ENCODE data around the gene STK38L. TPM values are rescaled to one million over a fixed set of nuclear protein-coding genes. Genes with fewer than 3 reads are reported as not detected.

Gene STK38L
- 100 to 1,000 TPM in 1 of 4 donors, 10 to 100 TPM in 3; 64.6 to 102 (median 82.4) TPM for total RNA-seq

- Histone ChIP-seq H3K27ac (replicated peaks in 1 of 4) (peak within 1 kb of the TSS; percentile 88 to 94 (median 94)), H3K27me3 (no peaks in the 10 kb centered on the region), H3K9me3 (no peaks in the 10 kb centered on the region), H3K4me3 (peak within 1 kb of the TSS; percentile 78 to 91 (median 80)), H3K4me1 (peaks cover 14 to 43% (median 36%) of the 10 kb centered on the region in 4 donors), H3K36me3 (no peaks in the 10 kb centered on the region)
- peak; percentile 99 for DNase-seq (ENCODE audit: extremely low spot score)
- 11% methylated on average over 31 of the region's 69 CpGs for WGBS
- intact Hi-C loops (cut with DNase I): loop anchor here (2.0 to 10.0 kb wide), 3 partner anchors 47 to 99 kb away; no protein-coding TSS in a partner anchor
- TF ChIP-seq EP300 (IDR thresholded peaks at IDR 0.05): peak; percentile 22
- peak; percentile 36 to 42 (median 39) for TF ChIP-seq CTCF (IDR thresholded peaks at IDR 0.05)
- peak; percentile 92 for TF ChIP-seq POLR2A (IDR thresholded peaks at IDR 0.05; ENCODE audit: low read depth)
- peak; percentile 91 to 97 for TF ChIP-seq POLR2AphosphoS5 (IDR thresholded peaks at IDR 0.05)
Observed at GRCh38 chr12:27243804-27244688, at the start of gene STK38L. TSS of gene STK38L (plus strand) at chr12:27244286. CDS start at chr12:27297721, 53,435 bp downstream.

GRCh38 chr12:27194644-27195043 is 49.4 kb upstream of the STK38L start:
- Histone ChIP-seq H3K27me3 (no peaks in the 10 kb centered on the region), H3K27ac (replicated peaks in 1 of 4) (peak overlapping the region; percentile 85 to 88 (median 86)), H3K4me1 (peaks cover 35 to 90% (median 80%) of the 10 kb centered on the region in 4 donors), H3K4me3 (no peak overlapping the region), H3K9me3 (no peaks in the 10 kb centered on the region), H3K36me3 (no peaks in the 10 kb centered on the region)
- intact Hi-C loops (cut with DNase I): loop anchor here (5.0 kb wide), 1 partner anchor 48 kb away; the partner anchor contains the start of gene STK38L
- TF ChIP-seq CTCF (IDR thresholded peaks at IDR 0.05) (no peak), EP300 (IDR thresholded peaks at IDR 0.05) (peak; percentile 58), POLR2AphosphoS5 (IDR thresholded peaks at IDR 0.05) (peak; percentile 65 to 82), POLR2A (IDR thresholded peaks at IDR 0.05; ENCODE audit: low read depth) (no peak)
- DNase-seq (ENCODE audit: extremely low spot score): no peak
- 34% methylated on average over 2 of the region's 2 CpGs for WGBS

GRCh38 chr12:27198036-27198435 is 46.0 kb upstream of the STK38L start:
- no peaks in the 10 kb centered on the region for H3K9me3 ChIP-seq
- intact Hi-C loops (cut with DNase I): loop anchor here (5.0 kb wide), 1 partner anchor 44 kb away; the partner anchor contains the start of gene STK38L
- H3K36me3 ChIP-seq: no peaks in the 10 kb centered on the region
- peaks cover 37 to 83% (median 72%) of the 10 kb centered on the region in 4 donors for H3K4me1 ChIP-seq
- TF ChIP-seq POLR2AphosphoS5 (IDR thresholded peaks at IDR 0.05): peak; percentile 83 to 94
- TF ChIP-seq EP300 (IDR thresholded peaks at IDR 0.05): peak; percentile 52
- no peak for TF ChIP-seq POLR2A (IDR thresholded peaks at IDR 0.05; ENCODE audit: low read depth)
- no peak for TF ChIP-seq CTCF (IDR thresholded peaks at IDR 0.05)
- 54% methylated on average over 3 of the region's 3 CpGs for WGBS
- H3K4me3 ChIP-seq: no peak overlapping the region
- peak; percentile 95 for DNase-seq (ENCODE audit: extremely low spot score)
- no peaks in the 10 kb centered on the region for H3K27me3 ChIP-seq
- H3K27ac ChIP-seq (replicated peaks in 1 of 4): peak overlapping the region; percentile 85 to 88 (median 86)

- Histone ChIP-seq H3K27me3 (no peaks in the 10 kb centered on the region), H3K4me1 (peaks cover 20 to 66% (median 55%) of the 10 kb centered on the region in 4 donors), H3K4me3 (no peak overlapping the region), H3K9me3 (no peaks in the 10 kb centered on the region), H3K27ac (replicated peaks in 1 of 4) (peak overlapping the region; percentile 85 to 88 (median 86)), H3K36me3 (no peaks in the 10 kb centered on the region)
- intact Hi-C loops (cut with DNase I): loop anchor here (5.0 kb wide), 1 partner anchor 43 kb away; the partner anchor contains the start of gene STK38L
- TF ChIP-seq EP300 (IDR thresholded peaks at IDR 0.05) (no peak), CTCF (IDR thresholded peaks at IDR 0.05) (no peak), POLR2A (IDR thresholded peaks at IDR 0.05; ENCODE audit: low read depth) (no peak), POLR2AphosphoS5 (IDR thresholded peaks at IDR 0.05) (no peak)
- WGBS: 61% methylated on average over 2 of the region's 2 CpGs
- DNase-seq (ENCODE audit: extremely low spot score): peak; percentile 55
Observed at GRCh38 chr12:27199638-27200300, 44.3 kb upstream of the STK38L start.

All from esophagus muscularis mucosa (tissue), 4 donors.